GM08714 (cell line): ENCODE data around the gene HIVEP3.

Experiments
- H3K4me3 ChIP-seq: fragments of 200-500 bp; sonication (Bioruptor generic); 2 replicates; pipeline ENCODE4 v1.5.1; 2014; ENCODE audit warnings: mild to moderate bottlenecking, low read length, inconsistent platforms
- ZNF274 ChIP-seq: IDR thresholded peaks from 2 replicates; pipeline ENCODE4 v1.6.1; 2012; ENCODE audit warnings: mild to moderate bottlenecking, low read depth, low read length

Gene HIVEP3

GRCh38 chr1:41546833-41547135, 371.9 kb downstream of the HIVEP3 start:
- H3K4me3 ChIP-seq: no peak overlapping the region
- TF ChIP-seq ZNF274: no peak

GRCh38 chr1:41545996-41546832, 372.5 kb downstream of the HIVEP3 start:
- TF ChIP-seq ZNF274: no peak
- H3K4me3 ChIP-seq: no peak overlapping the region

GRCh38 chr1:41542196-41542930, 376.4 kb downstream of the HIVEP3 start:
- no peak overlapping the region for H3K4me3 ChIP-seq
- TF ChIP-seq ZNF274: no peak

DNA sequence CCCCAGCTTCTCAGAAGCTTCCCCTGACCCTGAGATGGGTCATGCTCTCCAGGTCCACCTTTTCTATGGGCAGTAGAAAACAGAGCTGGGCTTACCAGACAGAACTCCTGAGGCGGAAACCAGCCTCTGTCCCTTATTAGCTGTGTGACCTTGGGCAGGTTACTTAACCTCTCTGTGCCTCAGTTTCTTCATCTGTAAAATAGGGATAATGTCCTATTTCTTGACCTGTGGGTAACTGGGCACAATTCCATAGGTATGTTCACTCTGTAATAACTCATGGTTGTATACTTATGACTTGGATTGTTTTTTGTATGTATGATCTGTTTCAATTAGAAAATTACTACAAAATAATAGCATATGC, 377.1 kb downstream of the HIVEP3 start:
- no peak overlapping the region for H3K4me3 ChIP-seq
- no peak for TF ChIP-seq ZNF274

DNA sequence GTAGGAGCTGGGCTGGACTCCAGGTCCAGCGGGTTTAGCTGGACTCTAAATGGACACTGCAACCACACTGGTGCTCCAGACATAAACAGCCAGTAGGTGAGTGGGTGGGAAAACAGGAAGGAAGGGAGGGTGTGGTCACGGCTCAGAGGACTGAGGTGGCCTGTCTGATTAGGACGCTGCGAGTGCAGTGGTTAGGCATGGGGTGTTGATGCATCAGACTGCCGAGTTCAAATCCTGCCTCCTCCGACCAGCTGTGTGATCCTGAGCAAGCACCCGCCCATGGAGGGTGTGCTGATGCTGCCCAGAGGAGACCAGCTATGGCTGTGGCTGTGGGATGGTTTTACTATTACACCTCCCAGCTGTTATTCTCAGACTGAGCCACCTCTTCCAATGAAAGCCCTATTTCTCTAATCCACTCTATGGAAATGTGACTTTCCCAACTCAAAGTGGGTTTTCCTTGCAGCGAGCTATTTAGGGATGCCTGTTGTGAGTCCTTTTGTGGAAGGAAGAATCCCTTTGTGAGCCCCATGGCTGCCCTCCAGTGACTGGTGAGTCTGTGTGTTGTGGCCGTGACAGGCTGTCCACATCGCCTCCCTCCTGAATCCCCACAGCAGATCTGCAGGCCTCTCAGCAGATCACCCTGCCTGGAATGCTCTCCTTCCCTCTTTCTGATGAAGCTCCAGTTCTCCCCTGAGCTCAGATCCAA, 377.7 kb downstream of the HIVEP3 start:
- no peak for TF ChIP-seq ZNF274

GRCh38 chr1:41539999-41540398, 378.7 kb downstream of the HIVEP3 start:
- TF ChIP-seq ZNF274: no peak

More for the DNA sequence above, 377.7 kb downstream of the HIVEP3 start:
- H3K4me3 ChIP-seq: no peak overlapping the region

DNA sequence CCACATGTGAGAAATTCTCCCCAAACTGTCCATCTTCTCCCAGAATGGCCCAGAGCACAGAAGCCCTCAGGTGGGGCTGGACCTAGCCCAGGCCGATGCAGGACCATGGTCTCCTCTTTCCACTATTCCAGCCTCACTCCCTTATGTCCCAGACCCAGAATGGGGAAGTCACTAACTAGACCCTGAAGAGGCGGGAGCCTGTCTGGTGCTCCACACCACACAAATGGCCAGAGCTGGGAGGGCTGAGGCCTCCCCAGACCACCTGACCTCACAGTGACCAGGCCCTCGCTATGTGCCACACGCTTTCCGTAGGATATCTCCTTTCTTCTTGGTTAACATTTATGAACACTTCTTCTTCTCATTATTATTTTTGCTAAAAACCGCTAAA, 379.3 kb downstream of the HIVEP3 start:
- H3K4me3 ChIP-seq: no peak overlapping the region
- no peak for TF ChIP-seq ZNF274

More at GRCh38 chr1:41539999-41540398, 378.7 kb downstream of the HIVEP3 start:
- H3K4me3 ChIP-seq: no peak overlapping the region

DNA sequence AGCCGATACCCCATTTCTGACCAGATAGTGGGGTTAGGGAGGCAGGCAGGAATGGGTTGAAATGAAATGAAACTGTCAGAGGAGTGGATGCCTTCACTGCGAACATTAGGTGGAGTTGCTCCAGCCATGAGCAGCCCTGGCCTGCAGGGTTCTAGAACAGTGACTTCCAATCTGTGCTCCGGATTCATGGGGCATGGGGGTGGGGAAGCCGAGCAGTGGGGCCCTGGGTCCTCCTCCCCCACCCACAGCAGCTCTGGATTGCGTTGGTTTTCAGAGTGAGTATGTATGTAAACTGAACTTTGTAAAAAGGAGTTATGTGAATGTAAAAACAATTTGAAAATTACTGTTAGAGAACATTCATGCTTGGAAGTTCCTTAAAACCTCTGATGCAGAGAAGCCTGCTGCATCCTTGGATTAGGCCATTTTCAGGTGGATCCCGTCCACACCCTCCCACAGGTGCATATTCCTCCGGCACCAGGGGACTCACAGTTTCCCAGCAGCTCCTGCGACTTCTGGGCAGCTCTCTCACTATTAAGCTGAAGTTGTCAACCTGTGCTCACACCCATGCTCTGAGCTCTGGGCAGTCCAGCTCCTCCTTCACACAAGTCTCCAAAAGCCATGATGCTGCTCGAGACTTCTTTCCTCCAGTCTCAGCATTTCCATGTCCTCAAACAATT, 379.8 kb downstream of the HIVEP3 start:
- TF ChIP-seq ZNF274: no peak

GRCh38 chr1:41537788-41538351, 380.9 kb downstream of the HIVEP3 start:
- TF ChIP-seq ZNF274: no peak
- H3K4me3 ChIP-seq: no peak overlapping the region

More for the DNA sequence above, 379.8 kb downstream of the HIVEP3 start:
- no peak overlapping the region for H3K4me3 ChIP-seq

- TF ChIP-seq ZNF274: no peak
- no peak overlapping the region for H3K4me3 ChIP-seq
Measured at GRCh38 chr1:41537251-41537650, 381.5 kb downstream of the HIVEP3 start.

DNA sequence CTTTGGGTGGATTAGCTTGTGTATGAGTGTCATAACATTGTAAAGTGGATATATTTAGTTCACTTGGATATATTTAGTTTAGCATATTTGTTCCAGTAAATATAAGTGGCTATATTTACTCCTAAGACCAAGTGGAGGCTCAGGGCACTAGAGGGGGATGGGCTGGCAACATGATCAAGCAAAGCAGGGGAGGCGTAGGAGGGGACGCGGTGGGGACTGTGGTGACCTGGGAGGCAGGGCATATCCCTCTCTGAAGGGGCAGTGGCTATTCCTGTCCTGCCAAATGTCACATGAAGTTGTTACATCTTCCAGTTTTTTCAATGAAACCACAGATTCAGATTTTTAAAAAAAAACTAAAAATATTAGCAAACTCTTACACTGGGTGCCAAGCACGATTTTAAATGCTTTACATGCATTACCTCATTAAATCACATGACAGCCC, 382.3 kb downstream of the HIVEP3 start:
- H3K4me3 ChIP-seq: no peak overlapping the region

DNA sequence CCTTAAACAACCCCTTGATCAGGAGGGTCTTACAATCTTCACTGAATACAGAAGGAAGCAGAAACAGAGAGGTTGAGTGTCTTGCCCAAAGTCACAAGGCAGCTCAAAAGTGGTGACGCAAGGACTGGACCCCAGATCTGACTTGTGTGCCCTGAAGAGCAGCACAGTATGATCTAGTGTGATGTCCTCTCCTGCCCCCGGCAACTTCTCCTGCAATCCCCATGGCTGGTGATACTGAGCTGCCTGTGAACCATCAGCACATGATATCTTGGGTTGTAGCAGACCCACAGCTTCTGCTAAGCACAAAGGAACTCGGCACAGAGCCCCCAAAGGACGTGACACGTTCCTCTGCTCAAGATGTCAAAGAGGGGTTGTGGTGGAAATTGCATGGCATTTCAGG, 383.0 kb downstream of the HIVEP3 start:
- no peak for TF ChIP-seq ZNF274
- H3K4me3 ChIP-seq: no peak overlapping the region

More for the DNA sequence above, 382.3 kb downstream of the HIVEP3 start:
- no peak for TF ChIP-seq ZNF274

DNA sequence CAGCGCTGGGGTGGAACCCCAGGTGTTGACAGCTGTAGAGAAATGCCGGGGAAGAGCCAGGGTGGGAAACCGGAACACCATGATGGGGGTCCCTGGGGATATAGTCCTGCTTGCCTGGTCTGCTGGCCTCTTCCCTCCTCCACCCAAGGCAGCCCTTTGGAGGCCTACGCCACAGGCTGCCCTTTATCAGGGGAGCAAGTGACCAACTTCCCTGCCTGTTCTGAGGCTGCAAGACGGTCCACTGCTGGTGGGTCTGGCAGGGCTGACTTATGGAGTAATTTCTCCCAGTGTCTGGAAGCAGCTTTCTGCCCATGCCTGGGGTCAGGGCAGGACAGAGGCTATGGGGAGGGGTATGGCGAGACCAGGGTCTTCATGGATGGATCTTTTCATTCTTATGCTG, 383.4 kb downstream of the HIVEP3 start:
- TF ChIP-seq ZNF274: no peak
- no peak overlapping the region for H3K4me3 ChIP-seq
